ENCODE measurements around the gene POLN.

DNA sequence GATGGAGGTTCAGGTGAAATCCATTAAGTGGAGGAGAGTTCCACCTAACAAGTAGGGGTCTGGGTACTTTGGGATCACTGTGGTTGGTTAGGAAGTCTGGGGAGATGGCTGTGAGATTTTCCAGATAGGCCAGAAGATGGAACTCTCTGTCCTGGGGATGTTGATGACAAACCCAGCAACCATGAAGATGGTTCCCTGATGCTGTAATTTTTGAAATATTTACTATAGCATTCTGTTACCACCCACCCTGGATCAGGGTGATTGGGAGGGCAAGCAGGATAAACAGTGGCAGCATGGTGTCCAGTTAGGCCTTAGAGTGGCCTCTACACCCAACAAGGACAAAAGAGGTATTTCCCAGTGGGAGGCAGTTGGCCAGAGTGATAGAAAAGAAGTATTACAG lies 217.2 kb downstream of the POLN start:
- TF ChIP-seq, protein P1, sequence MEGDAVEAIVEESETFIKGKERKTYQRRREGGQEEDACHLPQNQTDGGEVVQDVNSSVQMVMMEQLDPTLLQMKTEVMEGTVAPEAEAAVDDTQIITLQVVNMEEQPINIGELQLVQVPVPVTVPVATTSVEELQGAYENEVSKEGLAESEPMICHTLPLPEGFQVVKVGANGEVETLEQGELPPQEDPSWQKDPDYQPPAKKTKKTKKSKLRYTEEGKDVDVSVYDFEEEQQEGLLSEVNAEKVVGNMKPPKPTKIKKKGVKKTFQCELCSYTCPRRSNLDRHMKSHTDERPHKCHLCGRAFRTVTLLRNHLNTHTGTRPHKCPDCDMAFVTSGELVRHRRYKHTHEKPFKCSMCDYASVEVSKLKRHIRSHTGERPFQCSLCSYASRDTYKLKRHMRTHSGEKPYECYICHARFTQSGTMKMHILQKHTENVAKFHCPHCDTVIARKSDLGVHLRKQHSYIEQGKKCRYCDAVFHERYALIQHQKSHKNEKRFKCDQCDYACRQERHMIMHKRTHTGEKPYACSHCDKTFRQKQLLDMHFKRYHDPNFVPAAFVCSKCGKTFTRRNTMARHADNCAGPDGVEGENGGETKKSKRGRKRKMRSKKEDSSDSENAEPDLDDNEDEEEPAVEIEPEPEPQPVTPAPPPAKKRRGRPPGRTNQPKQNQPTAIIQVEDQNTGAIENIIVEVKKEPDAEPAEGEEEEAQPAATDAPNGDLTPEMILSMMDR (IDR thresholded peaks at IDR 0.05) = no peak
- TF ChIP-seq POLR2A (IDR thresholded peaks at IDR 0.05) = no peak
